Adrenal gland (tissue), 5 donors: ENCODE measurements around the gene WHRN.

Experiments used
- POLR2A ChIP-seq, 2 donors: fragments of 450-650 bp; IDR thresholded peaks; one replicate each; pipeline ENCODE4 v1.6.1; 2017; ENCODE audit warnings: antibody characterized with exemption in 2 of 2, mild to moderate bottlenecking in 2 of 2, moderate library complexity in 1 of 2
- TF ChIP-seq, protein P1 (sequence below), 6 experiments: fragments of 450-650 bp in 4 of 6; fragments of 200-600 bp in 2 of 6; sonication (generic) in 1 of 6; IDR thresholded peaks; 1 replicate in 5 of 6; 2 replicates in 1 of 6; pipeline versions ENCODE4 v1.5.1 to v1.8.0; 2016 to 2021; ENCODE audit warnings: antibody characterized with exemption in 6 of 6, mild to moderate bottlenecking in 2 of 6, moderate library complexity in 1 of 6
- donor health status: DM: no; HTN: no; CAD: no.

DNA sequence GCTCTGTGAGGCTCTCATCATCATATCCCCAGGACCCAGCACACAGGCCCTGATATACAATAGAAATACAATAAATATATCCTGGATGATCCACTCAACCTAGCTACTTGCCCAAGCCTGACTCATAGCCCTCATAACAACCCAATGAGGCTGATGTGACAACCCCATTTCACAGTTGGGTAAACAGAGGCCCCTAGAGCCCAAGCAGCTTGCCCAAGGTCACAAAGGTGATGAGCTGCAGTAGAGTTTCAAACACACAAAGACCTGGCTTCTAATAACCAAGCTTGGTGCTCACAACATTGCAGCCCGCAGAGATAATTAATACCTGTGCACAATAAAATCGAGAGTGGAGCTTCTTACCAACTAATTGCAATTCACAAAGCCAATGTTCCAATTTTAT lies 114.3 kb downstream of the WHRN start:
- TF ChIP-seq, protein P1, sequence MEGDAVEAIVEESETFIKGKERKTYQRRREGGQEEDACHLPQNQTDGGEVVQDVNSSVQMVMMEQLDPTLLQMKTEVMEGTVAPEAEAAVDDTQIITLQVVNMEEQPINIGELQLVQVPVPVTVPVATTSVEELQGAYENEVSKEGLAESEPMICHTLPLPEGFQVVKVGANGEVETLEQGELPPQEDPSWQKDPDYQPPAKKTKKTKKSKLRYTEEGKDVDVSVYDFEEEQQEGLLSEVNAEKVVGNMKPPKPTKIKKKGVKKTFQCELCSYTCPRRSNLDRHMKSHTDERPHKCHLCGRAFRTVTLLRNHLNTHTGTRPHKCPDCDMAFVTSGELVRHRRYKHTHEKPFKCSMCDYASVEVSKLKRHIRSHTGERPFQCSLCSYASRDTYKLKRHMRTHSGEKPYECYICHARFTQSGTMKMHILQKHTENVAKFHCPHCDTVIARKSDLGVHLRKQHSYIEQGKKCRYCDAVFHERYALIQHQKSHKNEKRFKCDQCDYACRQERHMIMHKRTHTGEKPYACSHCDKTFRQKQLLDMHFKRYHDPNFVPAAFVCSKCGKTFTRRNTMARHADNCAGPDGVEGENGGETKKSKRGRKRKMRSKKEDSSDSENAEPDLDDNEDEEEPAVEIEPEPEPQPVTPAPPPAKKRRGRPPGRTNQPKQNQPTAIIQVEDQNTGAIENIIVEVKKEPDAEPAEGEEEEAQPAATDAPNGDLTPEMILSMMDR (IDR thresholded peaks at IDR 0.05) = no peak
- TF ChIP-seq POLR2A (IDR thresholded peaks at IDR 0.05) = no peak
